ACC112 (cell line): ENCODE data around the gene GPHB5.

Experiments
- H2AFZ ChIP-seq: fragments of 200-600 bp; sonication (generic); one replicate; pipeline ENCODE4 v1.6.0; 2017; ENCODE audit warnings: antibody characterized with exemption, low read length; ENCODE audit not compliant: unreplicated experiment
- H3K27ac ChIP-seq: fragments of 200-600 bp; sonication (generic); 2 replicates; pipeline ENCODE4 v1.5.1; 2014; ENCODE audit warnings: low read depth, mild to moderate bottlenecking, antibody characterized with exemption, low read length, moderate library complexity
- H3K27me3 ChIP-seq: fragments of 200-600 bp; sonication (generic); 2 replicates; pipeline ENCODE4 v1.6.1; 2014; ENCODE audit warnings: mild to moderate bottlenecking, antibody characterized with exemption, low read length, moderate library complexity, mixed read lengths; ENCODE audit not compliant: insufficient read depth
- H3K36me3 ChIP-seq: fragments of 200-600 bp; sonication (generic); 2 replicates; pipeline ENCODE4 v1.6.1; 2016; ENCODE audit warnings: mild to moderate bottlenecking, antibody characterized with exemption, low read length, moderate library complexity, mixed read lengths; ENCODE audit not compliant: insufficient read depth
- H3K4me1 ChIP-seq: fragments of 200-600 bp; sonication (generic); one replicate; pipeline ENCODE4 v1.6.1; 2016; ENCODE audit warnings: low read length, mixed read lengths; ENCODE audit not compliant: insufficient read depth, unreplicated experiment, control insufficient read depth
- H3K4me3 ChIP-seq: fragments of 200-600 bp; sonication (generic); 2 replicates; pipeline ENCODE4 v1.5.1; 2014; ENCODE audit warnings: mild to moderate bottlenecking, low read depth, low read length
- H3K79me2 ChIP-seq: fragments of 200-600 bp; sonication (generic); one replicate; pipeline ENCODE4 v1.6.0; 2016; ENCODE audit warnings: low read length; ENCODE audit not compliant: control insufficient read depth, unreplicated experiment, insufficient read depth

The GPHB5 gene

GRCh38 chr14:63318835-63319234, at the start of gene GPHB5:
Gene GPHB5, minus strand, starts transcription at chr14:63318935. Its CDS starts 1,086 bp downstream, at chr14:63317849.
- H3K27ac ChIP-seq: no peak within 1 kb of the TSS
- no peak within 1 kb of the TSS for H3K4me3 ChIP-seq
- H2AFZ ChIP-seq: no peak within 1 kb of the TSS
- H3K79me2 ChIP-seq: no peaks in the 10 kb centered on the region
- no peaks in the 10 kb centered on the region for H3K4me1 ChIP-seq
- no peaks in the 10 kb centered on the region for H3K36me3 ChIP-seq
- H3K27me3 ChIP-seq: peaks cover 67% of the 10 kb centered on the region

GRCh38 chr14:63367742-63368364, 49.1 kb upstream of the GPHB5 start:
- Histone ChIP-seq H3K27ac (no peak overlapping the region), H3K36me3 (no peaks in the 10 kb centered on the region), H3K27me3 (no peaks in the 10 kb centered on the region), H2AFZ (no peak overlapping the region), H3K79me2 (no peaks in the 10 kb centered on the region), H3K4me1 (no peaks in the 10 kb centered on the region), H3K4me3 (no peak overlapping the region)

GRCh38 chr14:63362389-63362819, 43.7 kb upstream of the GPHB5 start:
- H2AFZ ChIP-seq: no peak overlapping the region
- H3K27me3 ChIP-seq: peaks cover 16% of the 10 kb centered on the region
- no peak overlapping the region for H3K27ac ChIP-seq
- H3K4me1 ChIP-seq: no peaks in the 10 kb centered on the region
- H3K4me3 ChIP-seq: no peak overlapping the region
- no peaks in the 10 kb centered on the region for H3K36me3 ChIP-seq
- no peaks in the 10 kb centered on the region for H3K79me2 ChIP-seq

- H3K27ac ChIP-seq: no peak overlapping the region
- no peaks in the 10 kb centered on the region for H3K4me1 ChIP-seq
- no peaks in the 10 kb centered on the region for H3K36me3 ChIP-seq
- H3K27me3 ChIP-seq: peaks cover 19% of the 10 kb centered on the region
- no peak overlapping the region for H2AFZ ChIP-seq
- H3K79me2 ChIP-seq: no peaks in the 10 kb centered on the region
- no peak overlapping the region for H3K4me3 ChIP-seq
These were observed 43.1 kb upstream of the GPHB5 start for GRCh38 chr14:63361790-63362189.

GRCh38 chr14:63357841-63358240, 39.1 kb upstream of the GPHB5 start:
- H3K27ac ChIP-seq: no peak overlapping the region
- no peaks in the 10 kb centered on the region for H3K36me3 ChIP-seq
- no peaks in the 10 kb centered on the region for H3K4me1 ChIP-seq
- H3K4me3 ChIP-seq: no peak overlapping the region
- H3K79me2 ChIP-seq: no peaks in the 10 kb centered on the region
- H3K27me3 ChIP-seq: peaks cover 53% of the 10 kb centered on the region
- H2AFZ ChIP-seq: no peak overlapping the region

GRCh38 chr14:63345826-63346225, 27.1 kb upstream of the GPHB5 start:
- no peak overlapping the region for H2AFZ ChIP-seq
- H3K27ac ChIP-seq: no peak overlapping the region
- peaks cover 17% of the 10 kb centered on the region for H3K4me1 ChIP-seq
- H3K27me3 ChIP-seq: peaks cover 54% of the 10 kb centered on the region
- no peak overlapping the region for H3K4me3 ChIP-seq
- H3K79me2 ChIP-seq: no peaks in the 10 kb centered on the region
- no peaks in the 10 kb centered on the region for H3K36me3 ChIP-seq

GRCh38 chr14:63344336-63344735, 25.6 kb upstream of the GPHB5 start:
- Histone ChIP-seq H3K79me2 (no peaks in the 10 kb centered on the region), H3K4me3 (no peak overlapping the region), H2AFZ (no peak overlapping the region), H3K36me3 (no peaks in the 10 kb centered on the region), H3K4me1 (peaks cover 17% of the 10 kb centered on the region), H3K27me3 (peaks cover 40% of the 10 kb centered on the region), H3K27ac (no peak overlapping the region)

GRCh38 chr14:63343878-63344277, 25.1 kb upstream of the GPHB5 start:
- Histone ChIP-seq H3K4me3 (no peak overlapping the region), H3K4me1 (peaks cover 17% of the 10 kb centered on the region), H3K27me3 (peaks cover 35% of the 10 kb centered on the region), H2AFZ (no peak overlapping the region), H3K79me2 (no peaks in the 10 kb centered on the region), H3K27ac (no peak overlapping the region), H3K36me3 (no peaks in the 10 kb centered on the region)

- Histone ChIP-seq H3K4me3 (peak overlapping the region; percentile 11; the same call in 1 of the 2 replicates), H2AFZ (no peak overlapping the region), H3K4me1 (peaks cover 17% of the 10 kb centered on the region), H3K36me3 (no peaks in the 10 kb centered on the region), H3K79me2 (no peaks in the 10 kb centered on the region), H3K27ac (peak overlapping the region; percentile 10; the same call in 1 of the 2 replicates), H3K27me3 (peaks cover 23% of the 10 kb centered on the region)
These were observed 23.6 kb upstream of the GPHB5 start for GRCh38 chr14:63342371-63342770.

- H3K79me2 ChIP-seq: no peaks in the 10 kb centered on the region
- H3K4me3 ChIP-seq: no peak overlapping the region
- no peaks in the 10 kb centered on the region for H3K36me3 ChIP-seq
- no peaks in the 10 kb centered on the region for H3K4me1 ChIP-seq
- H3K27me3 ChIP-seq: peaks cover 52% of the 10 kb centered on the region
- H2AFZ ChIP-seq: no peak overlapping the region
- no peak overlapping the region for H3K27ac ChIP-seq
These were observed 10.3 kb upstream of the GPHB5 start for GRCh38 chr14:63328787-63329737.
